Trophoblast cell (in vitro differentiated cells and primary cell): ENCODE results near the gene SKIDA1.
A peak's percentile ranks its signal among the peaks of the same experiment; 100 is the strongest.

Source experiments
- DNase-seq, 2 donors: peaks; one replicate each; pipeline ENCODE4 v3.0.0-alpha.2; 2016
- H2AFZ ChIP-seq: 2 replicates; pipeline ENCODE4 v1.6.1; 2013; ENCODE audit warnings: low read length, moderate library complexity, mild to moderate bottlenecking; ENCODE audit not compliant: insufficient read depth, poor library complexity
- H2AK5ac ChIP-seq: 2 replicates; pipeline ENCODE4 v1.6.1; 2013; ENCODE audit warnings: mild to moderate bottlenecking, low read length
- H2BK120ac ChIP-seq: 2 replicates; pipeline ENCODE4 v1.6.1; 2013; ENCODE audit warnings: low read length, mild to moderate bottlenecking, moderate library complexity; ENCODE audit not compliant: insufficient read depth, poor library complexity
- H2BK12ac ChIP-seq: 2 replicates; pipeline ENCODE4 v1.6.1; 2013; ENCODE audit warnings: mild to moderate bottlenecking, low read length, moderate library complexity
- H2BK5ac ChIP-seq: 2 replicates; pipeline ENCODE4 v1.6.1; 2013; ENCODE audit warnings: low read length, low read depth, moderate library complexity, mild to moderate bottlenecking; ENCODE audit not compliant: poor library complexity
- H3K14ac ChIP-seq: 2 replicates; pipeline ENCODE4 v1.6.1; 2013; ENCODE audit warnings: mild to moderate bottlenecking, low read length
- H3K18ac ChIP-seq: 2 replicates; pipeline ENCODE4 v1.6.1; 2013; ENCODE audit warnings: mild to moderate bottlenecking, low read length
- H3K23ac ChIP-seq: 2 replicates; pipeline ENCODE4 v1.6.1; 2013; ENCODE audit warnings: low read length
- H3K27ac ChIP-seq: 2 replicates; pipeline ENCODE4 v1.5.1; 2013; ENCODE audit warnings: low read depth, mild to moderate bottlenecking, inconsistent platforms, low read length, moderate library complexity
- H3K27me3 ChIP-seq: 2 replicates; pipeline ENCODE4 v1.6.1; 2013; ENCODE audit warnings: inconsistent platforms, mild to moderate bottlenecking, low read length, moderate library complexity; ENCODE audit not compliant: insufficient read depth
- H3K36me3 ChIP-seq, 2 experiments: 1 replicate in 1 of 2; 2 replicates in 1 of 2; pipeline ENCODE4 v1.6.1; 2013; ENCODE audit warnings: low read length in 2 of 2, mild to moderate bottlenecking in 2 of 2, moderate library complexity in 1 of 2; ENCODE audit not compliant: insufficient read depth in 2 of 2, control insufficient read depth in 1 of 2
- H3K4ac ChIP-seq: 2 replicates; pipeline ENCODE4 v1.6.1; 2013; ENCODE audit warnings: low read depth, mild to moderate bottlenecking, low read length, moderate library complexity
- H3K4me1 ChIP-seq, 2 experiments: 1 replicate in 1 of 2; 2 replicates in 1 of 2; pipeline ENCODE4 v1.6.1; 2013; ENCODE audit warnings: low read length in 2 of 2, mild to moderate bottlenecking in 2 of 2, moderate library complexity in 1 of 2; ENCODE audit not compliant: insufficient read depth in 2 of 2, control insufficient read depth in 1 of 2
- H3K4me2 ChIP-seq: 2 replicates; pipeline ENCODE4 v1.6.1; 2013; ENCODE audit warnings: inconsistent platforms, mild to moderate bottlenecking, low read length, moderate library complexity
- H3K4me3 ChIP-seq: 2 replicates; pipeline ENCODE4 v1.5.1; 2013; ENCODE audit warnings: mild to moderate bottlenecking, low read depth, low read length, inconsistent platforms
- H3K79me1 ChIP-seq: one replicate; pipeline ENCODE4 v1.6.1; 2013; ENCODE audit warnings: low read length
- H3K79me2 ChIP-seq: 2 replicates; pipeline ENCODE4 v1.6.1; 2013; ENCODE audit warnings: low read length, mild to moderate bottlenecking; ENCODE audit not compliant: control insufficient read depth, insufficient read depth, poor library complexity
- H3K9ac ChIP-seq: 2 replicates; pipeline ENCODE4 v1.6.1; 2013; ENCODE audit warnings: mild to moderate bottlenecking, low read length
- H3K9me3 ChIP-seq: 2 replicates; pipeline ENCODE4 v1.6.1; 2013; ENCODE audit warnings: low read depth, mild to moderate bottlenecking, control low read depth, inconsistent platforms, low read length; ENCODE audit not compliant: insufficient read depth
- H4K12ac ChIP-seq: 2 replicates; pipeline ENCODE4 v1.6.1; 2013; ENCODE audit warnings: low read depth, mild to moderate bottlenecking, low read length, moderate library complexity
- H4K8ac ChIP-seq: 2 replicates; pipeline ENCODE4 v1.6.1; 2013; ENCODE audit warnings: low read depth, mild to moderate bottlenecking, low read length, moderate library complexity
- H4K91ac ChIP-seq: one replicate; pipeline ENCODE4 v1.6.1; 2013; ENCODE audit warnings: low read depth, mild to moderate bottlenecking, low read length, moderate library complexity
- WGBS: extraction: QIAGEN DNeasy Blood & Tissue Kit; methylation state at CpG from one replicate; pipeline ENCODE4 v1.1.7; 2013; ENCODE audit warnings: missing lambda C conversion rate; ENCODE audit not compliant: insufficient read length, insufficient coverage; ENCODE audit errors: extremely low coverage; 5-methylcytosine and 5-hydroxymethylcytosine counted together

Gene SKIDA1

GRCh38 chr10:21488246-21488956 lies 37.1 kb downstream of the SKIDA1 start:
- no peak overlapping the region for H3K18ac ChIP-seq
- WGBS = 100% methylated on average over 2 of the region's 6 CpGs
- H3K4me3 ChIP-seq = no peak overlapping the region
- no peak overlapping the region for H4K91ac ChIP-seq
- no peak overlapping the region for H3K23ac ChIP-seq
- no peaks in the 10 kb centered on the region for H3K9me3 ChIP-seq
- no peak overlapping the region for H3K9ac ChIP-seq
- H3K36me3 ChIP-seq = peaks cover 0 to 6% of the 10 kb centered on the region in 2 experiments
- DNase-seq = no peak
- H3K14ac ChIP-seq = no peak overlapping the region
- peaks cover 1% of the 10 kb centered on the region for H3K79me1 ChIP-seq
- H3K27ac ChIP-seq = no peak overlapping the region
- no peak overlapping the region for H2AFZ ChIP-seq
- H3K79me2 ChIP-seq = no peaks in the 10 kb centered on the region
- no peak overlapping the region for H2BK5ac ChIP-seq
- H4K8ac ChIP-seq = no peak overlapping the region
- no peak overlapping the region for H3K4ac ChIP-seq
- no peak overlapping the region for H3K4me2 ChIP-seq
- no peak overlapping the region for H2BK120ac ChIP-seq
- no peak overlapping the region for H2AK5ac ChIP-seq
- no peak overlapping the region for H2BK12ac ChIP-seq
- no peaks in the 10 kb centered on the region for H3K27me3 ChIP-seq
- peaks cover 0 to 2% of the 10 kb centered on the region in 2 experiments for H3K4me1 ChIP-seq
- H4K12ac ChIP-seq = no peak overlapping the region

- no peaks in the 10 kb centered on the region for H3K9me3 ChIP-seq
- no peak overlapping the region for H3K9ac ChIP-seq
- H3K79me2 ChIP-seq = no peaks in the 10 kb centered on the region
- WGBS = no CpG with 5 or more reads among the region's 10 CpGs
- no peak for DNase-seq
- no peak overlapping the region for H2BK120ac ChIP-seq
- H3K27me3 ChIP-seq = no peaks in the 10 kb centered on the region
- H4K12ac ChIP-seq = no peak overlapping the region
- no peak overlapping the region for H4K8ac ChIP-seq
- H3K4ac ChIP-seq = no peak overlapping the region
- H2AFZ ChIP-seq = no peak overlapping the region
- no peak overlapping the region for H3K18ac ChIP-seq
- H2BK5ac ChIP-seq = no peak overlapping the region
- peaks cover 0 to 2% of the 10 kb centered on the region in 2 experiments for H3K4me1 ChIP-seq
- H3K4me2 ChIP-seq = no peak overlapping the region
- no peak overlapping the region for H3K4me3 ChIP-seq
- H3K27ac ChIP-seq = no peak overlapping the region
- no peak overlapping the region for H2BK12ac ChIP-seq
- no peak overlapping the region for H3K23ac ChIP-seq
- H3K36me3 ChIP-seq = peaks cover 0 to 6% of the 10 kb centered on the region in 2 experiments
- no peak overlapping the region for H2AK5ac ChIP-seq
- no peak overlapping the region for H3K14ac ChIP-seq
- H3K79me1 ChIP-seq = peaks cover 1% of the 10 kb centered on the region
- H4K91ac ChIP-seq = no peak overlapping the region
Observed at GRCh38 chr10:21487416-21488180, 37.9 kb downstream of the SKIDA1 start.

GRCh38 chr10:21482821-21483220 lies 42.7 kb downstream of the SKIDA1 start:
- Histone ChIP-seq H3K27me3 (no peaks in the 10 kb centered on the region), H3K79me2 (no peaks in the 10 kb centered on the region), H3K23ac (no peak overlapping the region), H3K4me3 (no peak overlapping the region), H4K91ac (no peak overlapping the region), H3K9ac (no peak overlapping the region), H3K27ac (no peak overlapping the region), H3K9me3 (no peaks in the 10 kb centered on the region), H2AFZ (no peak overlapping the region), H3K4ac (no peak overlapping the region), H3K36me3 (peaks cover 0 to 6% of the 10 kb centered on the region in 2 experiments), H3K4me2 (no peak overlapping the region), H3K4me1 (no peaks in the 10 kb centered on the region), H2AK5ac (peak overlapping the region; percentile 23), H3K18ac (no peak overlapping the region), H4K12ac (no peak overlapping the region), H2BK120ac (no peak overlapping the region), H4K8ac (no peak overlapping the region), H2BK12ac (no peak overlapping the region), H2BK5ac (no peak overlapping the region), H3K14ac (no peak overlapping the region), H3K79me1 (no peaks in the 10 kb centered on the region)
- WGBS = no CpG with 5 or more reads among the region's 3 CpGs
- no peak for DNase-seq

GRCh38 chr10:21481407-21481806 lies 44.1 kb downstream of the SKIDA1 start:
- Histone ChIP-seq H3K23ac (no peak overlapping the region), H3K18ac (no peak overlapping the region), H3K14ac (no peak overlapping the region), H3K4me1 (no peaks in the 10 kb centered on the region), H2AFZ (no peak overlapping the region), H3K79me2 (no peaks in the 10 kb centered on the region), H4K12ac (no peak overlapping the region), H2BK120ac (no peak overlapping the region), H3K4me3 (no peak overlapping the region), H3K27ac (no peak overlapping the region), H4K91ac (no peak overlapping the region), H3K79me1 (no peaks in the 10 kb centered on the region), H3K4ac (no peak overlapping the region), H3K27me3 (no peaks in the 10 kb centered on the region), H3K9me3 (no peaks in the 10 kb centered on the region), H4K8ac (no peak overlapping the region), H3K9ac (no peak overlapping the region), H2AK5ac (no peak overlapping the region), H2BK12ac (no peak overlapping the region), H3K4me2 (no peak overlapping the region), H3K36me3 (peaks cover 0 to 2% of the 10 kb centered on the region in 2 experiments), H2BK5ac (no peak overlapping the region)
- DNase-seq = no peak
- no CpG with 5 or more reads among the region's 2 CpGs for WGBS
